H9 (cell line): Measurements from ENCODE around the gene BCLAF1. TPM values are rescaled to one million over a fixed set of nuclear protein-coding genes. Genes with fewer than 3 reads are reported as not detected.

ENCODE experiments used
- DNase-seq: peaks from one replicate; pipeline ENCODE4 v3.0.0-alpha.2; 2017
- H2AFZ ChIP-seq: one replicate; pipeline ENCODE4 v1.6.1; 2013; ENCODE audit warnings: mild to moderate bottlenecking, low read length, control low read depth, moderate library complexity
- H2AK5ac ChIP-seq: 2 replicates; pipeline ENCODE4 v1.6.1; 2013; ENCODE audit warnings: low read length, control low read depth, mixed read lengths; ENCODE audit not compliant: insufficient read length
- H2BK120ac ChIP-seq: one replicate; pipeline ENCODE4 v1.6.1; 2013; ENCODE audit warnings: low read depth, mild to moderate bottlenecking, low read length, control low read depth, inconsistent platforms; ENCODE audit not compliant: poor library complexity, severe bottlenecking
- H2BK12ac ChIP-seq: 2 replicates; pipeline ENCODE4 v1.6.1; 2013; ENCODE audit warnings: low read length, control low read depth, mixed read lengths, low read depth; ENCODE audit not compliant: insufficient read length
- H2BK15ac ChIP-seq: 2 replicates; pipeline ENCODE4 v1.6.1; 2013; ENCODE audit warnings: low read depth, low read length, control low read depth
- H2BK20ac ChIP-seq: one replicate; pipeline ENCODE4 v1.6.1; 2013; ENCODE audit warnings: low read depth, mild to moderate bottlenecking, low read length, control low read depth, inconsistent platforms; ENCODE audit not compliant: poor library complexity, severe bottlenecking
- H2BK5ac ChIP-seq: 2 replicates; pipeline ENCODE4 v1.6.1; 2013; ENCODE audit warnings: low read length, control low read depth, mixed read lengths; ENCODE audit not compliant: insufficient read length
- H3K14ac ChIP-seq: 2 replicates; pipeline ENCODE4 v1.6.1; 2013; ENCODE audit warnings: low read length, control low read depth; ENCODE audit not compliant: insufficient read depth
- H3K18ac ChIP-seq: 2 replicates; pipeline ENCODE4 v1.6.1; 2013; ENCODE audit warnings: low read depth, mild to moderate bottlenecking, mixed read lengths, low read length, control low read depth; ENCODE audit not compliant: insufficient read length
- H3K23ac ChIP-seq: 2 replicates; pipeline ENCODE4 v1.6.1; 2013; ENCODE audit warnings: low read length, control low read depth, mixed read lengths, low read depth; ENCODE audit not compliant: insufficient read length
- H3K23me2 ChIP-seq: 2 replicates; pipeline ENCODE4 v1.6.1; 2013; ENCODE audit warnings: low read depth, mild to moderate bottlenecking, mixed read lengths, low read length, control low read depth; ENCODE audit not compliant: insufficient read length, poor library complexity, severe bottlenecking
- H3K27ac ChIP-seq: 2 replicates; pipeline ENCODE4 v1.5.1; 2013; ENCODE audit warnings: low read length, control low read depth, mixed read lengths, low read depth; ENCODE audit not compliant: insufficient read length
- H3K27me3 ChIP-seq: 2 replicates; pipeline ENCODE4 v1.6.1; 2013; ENCODE audit warnings: low read length, control low read depth, inconsistent platforms; ENCODE audit not compliant: insufficient read depth
- H3K4ac ChIP-seq: 2 replicates; pipeline ENCODE4 v1.6.1; 2013; ENCODE audit warnings: low read depth, mild to moderate bottlenecking, control low read depth, inconsistent platforms, low read length, moderate library complexity
- H3K4me1 ChIP-seq: 2 replicates; pipeline ENCODE4 v1.6.1; 2013; ENCODE audit warnings: low read length, control low read depth, inconsistent platforms; ENCODE audit not compliant: insufficient read depth
- H3K4me2 ChIP-seq: 2 replicates; pipeline ENCODE4 v1.6.1; 2013; ENCODE audit warnings: low read length, control low read depth, mixed read lengths; ENCODE audit not compliant: insufficient read length, insufficient read depth
- H3K56ac ChIP-seq: 2 replicates; pipeline ENCODE4 v1.6.1; 2013; ENCODE audit warnings: low read depth, mild to moderate bottlenecking, mixed read lengths, low read length, control low read depth; ENCODE audit not compliant: insufficient read length
- H3K79me1 ChIP-seq: 2 replicates; pipeline ENCODE4 v1.6.1; 2013; ENCODE audit warnings: low read depth, mild to moderate bottlenecking, moderate library complexity, low read length, control low read depth, inconsistent platforms; ENCODE audit not compliant: insufficient read depth, poor library complexity, severe bottlenecking
- H3K79me2 ChIP-seq: 2 replicates; pipeline ENCODE4 v1.6.1; 2013; ENCODE audit warnings: low read length, control low read depth, inconsistent platforms; ENCODE audit not compliant: insufficient read depth
- H3K9ac ChIP-seq: 2 replicates; pipeline ENCODE4 v1.6.1; 2013; ENCODE audit warnings: low read length, control low read depth, mixed read lengths; ENCODE audit not compliant: insufficient read length; ENCODE audit errors: extremely low read depth
- H3K9me3 ChIP-seq: one replicate; pipeline ENCODE4 v1.6.1; 2013; ENCODE audit warnings: low read depth, low read length, inconsistent platforms; ENCODE audit not compliant: control insufficient read depth
- H3T11ph ChIP-seq: one replicate; pipeline ENCODE4 v1.6.1; 2013; ENCODE audit warnings: mild to moderate bottlenecking, low read length, control low read depth, inconsistent platforms
- H4K20me1 ChIP-seq: one replicate; pipeline ENCODE4 v1.6.1; 2013; ENCODE audit not compliant: control insufficient read depth, insufficient read length, insufficient read depth
- H4K5ac ChIP-seq: 2 replicates; pipeline ENCODE4 v1.6.1; 2013; ENCODE audit warnings: low read depth, mild to moderate bottlenecking, mixed read lengths, low read length, control low read depth; ENCODE audit not compliant: insufficient read length
- H4K8ac ChIP-seq: replicated peaks from 2 replicates; pipeline ENCODE4 v1.6.1; 2013; ENCODE audit warnings: low read length, control low read depth, mixed read lengths, low read depth; ENCODE audit not compliant: insufficient read length
- H4K91ac ChIP-seq: 2 replicates; pipeline ENCODE4 v1.6.1; 2013; ENCODE audit warnings: low read depth, mild to moderate bottlenecking, moderate library complexity, mixed read lengths, low read length, control low read depth; ENCODE audit not compliant: insufficient read length
- H3K27ac Mint-ChIP-seq, 3 experiments: 2 replicates in 2 of 3; 3 replicates in 1 of 3; pipeline ENCODE4 v1.8.0; 2020 to 2021; ENCODE audit warnings: mixed read lengths in 3 of 3, mild to moderate bottlenecking in 1 of 3, moderate library complexity in 1 of 3
- H3K27me3 Mint-ChIP-seq: 2 replicates; pipeline ENCODE4 v1.8.0; 2021; ENCODE audit warnings: low read depth, mild to moderate bottlenecking, moderate library complexity, mixed read lengths
- H3K36me3 Mint-ChIP-seq, 3 experiments: 2 replicates in 2 of 3; 3 replicates in 1 of 3; pipeline ENCODE4 v1.8.0; 2020 to 2021; ENCODE audit warnings: low read depth in 3 of 3, mixed read lengths in 3 of 3; ENCODE audit not compliant: insufficient read depth in 1 of 3
- H3K4me1 Mint-ChIP-seq, 2 experiments: 2 replicates each; pipeline ENCODE4 v1.8.0; 2020; ENCODE audit warnings: mixed read lengths in 2 of 2
- H3K4me3 Mint-ChIP-seq, 2 experiments: 2 replicates in 1 of 2; 3 replicates in 1 of 2; pipeline ENCODE4 v1.8.0; 2020 to 2021; ENCODE audit warnings: mild to moderate bottlenecking in 2 of 2, mixed read lengths in 2 of 2, moderate library complexity in 1 of 2
- H3K9me3 Mint-ChIP-seq, 2 experiments: 2 replicates in 1 of 2; 3 replicates in 1 of 2; pipeline ENCODE4 v1.8.0; 2020; ENCODE audit warnings: mild to moderate bottlenecking in 2 of 2, mixed read lengths in 2 of 2, moderate library complexity in 1 of 2
- CTCF ChIP-seq: fragments of 200-600 bp; sonication (generic); conservative IDR thresholded peaks from 3 replicates; pipeline ENCODE4 v1.8.0; 2021; ENCODE audit warnings: antibody characterized with exemption, mild to moderate bottlenecking
- WGBS: extraction: QIAGEN DNeasy Blood & Tissue Kit; methylation state at CpG from one replicate; pipeline ENCODE4 v1.1.7; 2013; ENCODE audit warnings: missing lambda C conversion rate, low lambda C conversion rate, mixed read lengths; ENCODE audit not compliant: insufficient read length; ENCODE audit errors: extremely low coverage; 5-methylcytosine and 5-hydroxymethylcytosine counted together
- total RNA-seq: library from RNA; stranded (reverse); gene quantifications from 2 replicates; pipeline ENCODE4 v1.2.1, GENCODE V29; 2021

BCLAF1 gene
- total RNA-seq, 1 experiment from 2014 or later: 257 TPM

GRCh38 chr6:136250686-136251008, 39.0 kb downstream of the BCLAF1 start:
- no peaks in the 10 kb centered on the region for H3K27me3 ChIP-seq
- no peaks in the 10 kb centered on the region; the same call in 1 of the 2 replicates for H3K79me2 ChIP-seq
- peaks cover 17 to 18% of the 10 kb centered on the region in 2 experiments for H3K4me1 Mint-ChIP-seq
- H4K91ac ChIP-seq: no peak overlapping the region
- H3K23me2 ChIP-seq: peaks cover 3% of the 10 kb centered on the region
- H3K27ac Mint-ChIP-seq: peak overlapping the region in 1 of 3 experiments; percentile 79; a peak in 3 of 7 replicates
- no peaks in the 10 kb centered on the region for H3K27me3 Mint-ChIP-seq
- no peak for TF ChIP-seq CTCF
- H2BK120ac ChIP-seq: no peak overlapping the region
- no peak overlapping the region for H2BK12ac ChIP-seq
- H2BK20ac ChIP-seq: no peak overlapping the region
- H2AFZ ChIP-seq: peak overlapping the region; percentile 66
- H3K56ac ChIP-seq: no peak overlapping the region
- H4K20me1 ChIP-seq: no peaks in the 10 kb centered on the region
- H3K18ac ChIP-seq: no peak overlapping the region
- no peaks in the 10 kb centered on the region for H3K9me3 Mint-ChIP-seq
- H3K27ac ChIP-seq: no peak overlapping the region
- no peak overlapping the region for H2BK5ac ChIP-seq
- no peaks in the 10 kb centered on the region for H3K9me3 ChIP-seq
- H3K9ac ChIP-seq: peak overlapping the region; percentile 77
- no peak overlapping the region for H3K4ac ChIP-seq
- peaks cover 0 to 11% (median 4%) of the 10 kb centered on the region in 3 experiments; a peak in 4 of 7 replicates for H3K36me3 Mint-ChIP-seq
- H4K5ac ChIP-seq: no peak overlapping the region
- no peak overlapping the region for H2AK5ac ChIP-seq
- no peak for DNase-seq
- peak overlapping the region; percentile 96 for H3K4me2 ChIP-seq
- H3K23ac ChIP-seq: no peak overlapping the region
- no peak overlapping the region for H4K8ac ChIP-seq
- H3K4me3 Mint-ChIP-seq: peak overlapping the region; percentile 97
- no peaks in the 10 kb centered on the region for H3K4me1 ChIP-seq
- WGBS: no CpG with 5 or more reads among the region's 8 CpGs
- H3T11ph ChIP-seq: no peak overlapping the region
- H2BK15ac ChIP-seq: no peak overlapping the region
- no peak overlapping the region for H3K14ac ChIP-seq
- H3K79me1 ChIP-seq: no peaks in the 10 kb centered on the region
